Kidney (tissue), 14 donors: ENCODE data around the gene FAM156B. TPM values are rescaled to one million over a fixed set of nuclear protein-coding genes. Genes with fewer than 3 reads are reported as not detected.
"Not testable (repeated sequence)": the region's sequence is repeated elsewhere in the genome, so short reads cannot be mapped to it uniquely, and the experiment has no call there.

Experiments used
- DNase-seq, 5 donors: peaks; one replicate each; pipeline ENCODE4 v3.0.0-alpha.2; 2013 to 2020
- FAIRE-seq: peaks from 2 replicates; lab custom pipeline; 2012; peaks lifted over from hg19 to GRCh38; lab: Jason Lieb, UNC
- H3K27ac ChIP-seq, 2 donors: one replicate each; pipeline ENCODE4 v1.7.0; 2013; ENCODE audit warnings: low read depth in 2 of 2, low read length in 2 of 2, inconsistent platforms in 1 of 2
- H3K27me3 ChIP-seq: one replicate; pipeline ENCODE4 v1.7.1; 2013; ENCODE audit warnings: low read length, inconsistent platforms; ENCODE audit not compliant: control insufficient read depth, insufficient read depth
- H3K36me3 ChIP-seq, 3 donors: one replicate each; pipeline versions ENCODE4 v1.7.0 to v1.7.1; 2013; ENCODE audit warnings: low read length in 3 of 3, control low read depth in 1 of 3, inconsistent platforms in 1 of 3; ENCODE audit not compliant: insufficient read depth in 3 of 3, control insufficient read depth in 2 of 3
- H3K4me1 ChIP-seq, 3 donors: one replicate each; pipeline versions ENCODE4 v1.7.0 to v1.7.1; 2013; ENCODE audit warnings: low read length in 3 of 3, inconsistent platforms in 1 of 3, low read depth in 1 of 3; ENCODE audit not compliant: control insufficient read depth in 2 of 3, insufficient read depth in 2 of 3
- H3K4me3 ChIP-seq, 3 donors: one replicate each; pipeline versions ENCODE4 v1.7.0 to v1.8.1; 2013; ENCODE audit warnings: low read length in 3 of 3, control low read depth in 1 of 3, inconsistent platforms in 1 of 3
- H3K9ac ChIP-seq, 3 donors: one replicate each; pipeline versions ENCODE4 v1.7.0 to v1.7.1; 2013; ENCODE audit warnings: low read length in 3 of 3, control low read depth in 1 of 3, inconsistent platforms in 1 of 3
- H3K9me3 ChIP-seq, 3 donors: one replicate each; pipeline versions ENCODE4 v1.7.0 to v1.7.1; 2013; ENCODE audit warnings: low read length in 3 of 3, control low read depth in 1 of 3, inconsistent platforms in 1 of 3; ENCODE audit not compliant: control insufficient read depth in 2 of 3, insufficient read depth in 1 of 3
- CTCF ChIP-seq: IDR thresholded peaks from 3 replicates; pipeline ENCODE4 v1.5.1; 2012; ENCODE audit warnings: mild to moderate bottlenecking, moderate library complexity, borderline replicate concordance; ENCODE audit not compliant: insufficient read depth; ENCODE audit errors: extremely low read depth
- intact Hi-C: fragments of 100-400 bp; cut with DNase I; formaldehyde crosslinking; loops from one replicate; pipeline ENCODE4 v1.11.1; 2022
- polyA plus RNA-seq: library from polyadenylated mRNA; stranded (reverse); fragments of 350-450 nt; fragmentation: Illumina TruSeq; extraction: RNeasy Lipid Tissue Mini Kit (QIAGEN cat#74804); gene quantifications from one replicate; pipeline ENCODE4 v1.2.3, GENCODE V29; 2014; ENCODE audit warnings: low read depth, low replicate concordance; ENCODE audit not compliant: insufficient read depth
- total RNA-seq: library from RNA; stranded (reverse); fragmentation: NEBNext Ultra II Directional; extraction: Animal tissue kit (Norgen Biotek cat#: 25700); gene quantifications from one replicate; pipeline ENCODE4 v1.2.1, GENCODE V29; 2021
- donor health status: control.
- donor health status: control.
- donor health status: control.
- donor health status: control.
- donor health status: control.
- donor health status: DM: yes; HTN: yes; CAD: no.
- donor health status: Normal renal cell carcinoma (clear cell type).

The FAM156B gene
- total and polyA plus RNA-seq, 2 donors from 2014 or later: 13.1 to 15.2 TPM

- H3K4me1 ChIP-seq: no peaks in the 10 kb centered on the region
- no peak overlapping the region for H3K9ac ChIP-seq
- FAIRE-seq (no peak), DNase-seq (no peak)
- intact Hi-C loops: no loop called here
- H3K36me3 ChIP-seq: no peaks in the 10 kb centered on the region
- no peaks in the 10 kb centered on the region for H3K27me3 ChIP-seq
- H3K9me3 ChIP-seq: no peaks in the 10 kb centered on the region
- no peak for TF ChIP-seq CTCF
- no peak overlapping the region for H3K27ac ChIP-seq
- H3K4me3 ChIP-seq: no peak overlapping the region
Observed at GRCh38 chrX:52933213-52933612, 36.1 kb downstream of the FAM156B start.

GRCh38 chrX:52933976-52934703 is 37.0 kb downstream of the FAM156B start:
- Histone ChIP-seq H3K9me3 (no peaks in the 10 kb centered on the region), H3K9ac (peak overlapping the region; percentile 41 to 95 (median 82)), H3K27me3 (no peaks in the 10 kb centered on the region), H3K4me3 (peak overlapping the region; percentile 84 to 99 (median 87)), H3K27ac (peak overlapping the region; percentile 96 to 97), H3K36me3 (no peaks in the 10 kb centered on the region), H3K4me1 (no peaks in the 10 kb centered on the region)
- intact Hi-C loops: no loop called here
- FAIRE-seq (no peak), DNase-seq (peak in 1 of 5 donors; percentile 25)
- no peak for TF ChIP-seq CTCF

- Histone ChIP-seq H3K9ac (peak overlapping the region; percentile 80 to 98 (median 86)), H3K9me3 (no peaks in the 10 kb centered on the region), H3K36me3 (no peaks in the 10 kb centered on the region), H3K4me1 (no peaks in the 10 kb centered on the region), H3K27ac (peak overlapping the region; percentile 96 to 97), H3K27me3 (no peaks in the 10 kb centered on the region), H3K4me3 (peak overlapping the region; percentile 84 to 99 (median 87))
- DNase-seq (peak; percentile 95 to 99 (median 97)), FAIRE-seq (no peak)
- intact Hi-C loops: no loop called here
- TF ChIP-seq CTCF: peak; percentile 78
Observed at GRCh38 chrX:52934704-52935469, 37.8 kb downstream of the FAM156B start.

- H3K9me3 ChIP-seq, H3K36me3 ChIP-seq, FAIRE-seq, H3K4me1 ChIP-seq, intact Hi-C loops, H3K27me3 ChIP-seq: not testable (repeated sequence)
- peak overlapping the region; percentile 83 to 90 (median 84) for H3K4me3 ChIP-seq
- DNase-seq: peak in 2 of 5 donors; percentile 60 to 65
- peak overlapping the region; percentile 80 to 90 (median 86) for H3K9ac ChIP-seq
- peak overlapping the region; percentile 90 to 97 for H3K27ac ChIP-seq
Observed at GRCh38 chrX:52935470-52935784, 38.3 kb downstream of the FAM156B start.

- H3K4me3 ChIP-seq, H3K36me3 ChIP-seq, H3K9me3 ChIP-seq, H3K27ac ChIP-seq, intact Hi-C loops, H3K4me1 ChIP-seq, DNase-seq, H3K9ac ChIP-seq, FAIRE-seq, H3K27me3 ChIP-seq: not testable (repeated sequence)
Observed at GRCh38 chrX:52940704-52941103, 43.6 kb downstream of the FAM156B start.

GRCh38 chrX:52941728-52942127 is 44.6 kb downstream of the FAM156B start:
- H3K9ac ChIP-seq, H3K36me3 ChIP-seq, intact Hi-C loops, H3K4me1 ChIP-seq, H3K27ac ChIP-seq, H3K27me3 ChIP-seq, DNase-seq, FAIRE-seq, H3K9me3 ChIP-seq, H3K4me3 ChIP-seq: not testable (repeated sequence)
